HG03095 (cell line): ENCODE measurements around the gene CLASP1.
"Not testable (repeated sequence)": the region's sequence is repeated elsewhere in the genome, so short reads cannot be mapped to it uniquely, and the experiment has no call there.

Experiments
- ATAC-seq: cut with Tn5 transposase; IDR thresholded peaks from one replicate; pipeline ENCODE4 v1.9.1; 2021; ENCODE audit warnings: moderate library complexity; ENCODE audit not compliant: unreplicated experiment

The CLASP1 gene

DNA sequence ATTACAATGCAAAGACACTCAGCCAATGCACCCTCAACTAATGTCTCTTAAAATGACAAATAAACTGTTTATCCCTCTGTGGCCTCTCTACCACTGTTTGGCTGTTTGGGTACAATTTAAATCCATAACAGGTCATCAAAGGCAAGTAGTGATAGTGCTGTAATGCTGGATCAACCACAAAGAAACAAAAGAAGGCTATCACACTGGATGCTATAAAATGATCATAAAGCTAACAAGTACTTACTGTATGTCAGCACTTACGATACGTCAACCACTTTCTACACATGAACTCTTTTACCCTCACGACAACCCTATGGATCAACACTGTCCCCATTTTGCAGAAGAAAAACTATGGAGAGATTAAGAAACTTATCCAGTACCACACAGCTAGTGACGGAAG, 64.5 kb downstream of the CLASP1 start:
- no peak for ATAC-seq

DNA sequence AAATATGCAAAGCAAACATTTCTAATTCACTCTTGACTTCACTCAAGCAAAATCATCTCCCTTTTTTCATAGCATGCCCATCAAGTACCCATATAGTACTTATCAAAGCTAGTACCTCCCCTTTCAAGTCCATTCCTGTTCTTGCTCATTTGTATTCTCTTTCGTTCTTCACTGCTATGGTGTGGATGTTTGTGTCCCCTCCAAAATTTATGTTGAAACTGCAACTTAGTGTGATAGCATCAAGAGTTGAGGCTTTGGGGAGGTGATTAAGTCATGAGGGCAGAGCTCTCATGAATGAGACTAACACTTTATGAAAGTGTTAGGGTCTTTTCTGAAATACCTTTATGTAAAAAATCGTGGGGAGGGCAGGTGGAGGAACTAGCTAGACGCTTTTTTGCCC, 65.7 kb downstream of the CLASP1 start:
- ATAC-seq, result no peak

GRCh38 chr2:121582272-121582671, 67.0 kb downstream of the CLASP1 start:
- no peak for ATAC-seq

DNA sequence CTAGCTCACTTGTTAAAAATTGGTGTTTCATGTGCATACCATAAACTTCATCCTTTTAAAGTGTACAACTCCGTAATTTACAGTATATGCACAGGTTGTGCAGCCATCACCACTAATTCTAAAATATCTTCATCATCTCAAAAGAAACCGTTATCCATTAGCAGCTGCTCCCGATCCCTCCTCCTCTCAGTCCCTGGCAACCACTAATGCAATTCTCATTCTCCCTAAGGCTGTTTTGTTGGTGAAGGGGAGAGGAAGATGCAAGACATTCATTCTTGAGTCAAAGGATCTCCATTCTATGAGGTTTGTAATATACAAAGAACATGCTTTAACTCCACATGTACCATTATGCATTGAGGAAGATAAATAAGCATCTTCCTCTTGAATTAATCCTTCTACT, 70.0 kb downstream of the CLASP1 start:
- ATAC-seq, result no peak

GRCh38 chr2:121577381-121577780, 71.9 kb downstream of the CLASP1 start:
- ATAC-seq, result no peak

DNA sequence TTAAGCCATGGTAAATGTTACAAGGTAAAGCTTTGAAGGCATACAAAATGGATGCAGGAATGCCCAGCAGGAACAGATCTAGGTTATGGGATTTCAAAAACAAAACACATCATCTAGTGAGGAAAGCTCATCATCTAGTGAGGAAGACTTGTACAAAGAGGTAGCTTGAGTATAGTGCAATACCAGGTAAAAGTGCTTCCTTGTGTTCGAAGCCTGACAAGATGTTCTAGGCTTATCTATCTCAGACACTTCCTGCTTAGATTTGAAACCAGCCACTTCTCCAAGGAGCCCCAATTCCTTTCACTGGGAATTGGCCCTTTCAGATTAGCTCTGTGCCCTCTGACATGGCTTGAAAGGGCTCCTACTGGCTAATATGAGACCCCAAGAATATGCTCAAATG, 73.0 kb downstream of the CLASP1 start:
- ATAC-seq, result no peak

DNA sequence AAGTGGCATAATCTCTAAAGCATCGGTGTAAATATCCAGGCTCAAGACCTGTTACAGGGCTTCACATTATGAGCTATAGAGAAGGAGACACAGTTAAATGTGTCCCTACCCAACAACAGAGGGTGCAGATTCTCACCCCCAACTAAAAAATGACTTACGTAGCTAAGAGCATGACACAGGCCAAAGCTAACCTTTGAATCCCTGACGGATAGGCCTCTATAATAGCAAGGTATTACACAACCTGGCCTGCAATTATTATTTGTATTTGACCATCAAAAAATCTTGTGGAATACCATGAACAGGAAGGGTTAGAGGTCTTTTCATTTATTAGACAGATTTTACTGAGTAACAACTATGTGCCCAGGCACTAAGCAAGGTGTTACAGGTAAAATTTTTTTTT, 73.5 kb downstream of the CLASP1 start:
- no peak for ATAC-seq

DNA sequence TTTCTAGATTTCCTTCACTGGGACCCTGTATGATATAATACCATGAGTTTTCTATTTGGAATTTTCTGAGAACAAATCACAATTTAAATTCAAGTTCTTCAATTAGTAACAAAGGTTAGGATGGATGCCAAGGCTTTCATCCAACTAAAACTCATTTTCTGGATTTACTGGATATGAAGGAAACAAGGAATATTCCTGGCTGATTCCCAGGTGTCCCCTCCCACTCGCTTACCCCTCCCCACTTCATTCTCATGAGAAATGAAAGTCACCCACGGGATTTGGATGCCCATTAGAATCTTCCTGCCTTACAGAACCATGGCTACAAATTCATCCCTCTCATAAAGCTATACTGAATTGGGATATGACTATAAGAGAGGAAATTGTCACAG, 78.6 kb downstream of the CLASP1 start:
- no peak for ATAC-seq

DNA sequence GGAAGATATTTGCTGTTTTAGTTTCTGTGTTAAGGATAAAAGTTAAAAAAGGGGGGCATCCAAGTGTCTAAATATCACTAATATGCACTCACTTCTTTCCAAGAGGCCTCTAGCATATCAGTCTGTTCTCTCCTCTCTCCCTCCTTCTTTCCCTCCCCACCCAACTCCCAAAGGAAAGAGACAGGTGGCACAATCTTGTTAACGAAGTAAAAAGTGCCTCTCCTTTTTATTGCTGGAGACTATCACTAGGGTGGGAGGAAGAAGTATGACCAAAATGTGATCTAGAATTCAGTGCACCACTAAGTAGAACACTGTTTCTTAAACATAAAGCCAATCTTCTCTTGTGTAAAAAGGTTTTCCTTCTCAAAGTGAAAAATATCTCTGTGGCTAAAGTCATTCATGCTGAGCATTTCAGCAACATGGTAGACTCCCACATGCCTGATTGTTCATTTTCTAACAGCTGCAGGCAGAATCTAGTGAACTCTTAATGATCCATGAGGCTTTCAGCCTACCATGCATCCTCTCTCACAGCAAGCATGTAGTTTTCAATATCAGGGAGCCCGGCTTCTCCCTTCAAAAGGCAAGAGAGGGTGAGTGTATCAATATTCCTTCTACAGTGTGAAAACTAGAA, 79.1 kb downstream of the CLASP1 start:
- ATAC-seq, result no peak

DNA sequence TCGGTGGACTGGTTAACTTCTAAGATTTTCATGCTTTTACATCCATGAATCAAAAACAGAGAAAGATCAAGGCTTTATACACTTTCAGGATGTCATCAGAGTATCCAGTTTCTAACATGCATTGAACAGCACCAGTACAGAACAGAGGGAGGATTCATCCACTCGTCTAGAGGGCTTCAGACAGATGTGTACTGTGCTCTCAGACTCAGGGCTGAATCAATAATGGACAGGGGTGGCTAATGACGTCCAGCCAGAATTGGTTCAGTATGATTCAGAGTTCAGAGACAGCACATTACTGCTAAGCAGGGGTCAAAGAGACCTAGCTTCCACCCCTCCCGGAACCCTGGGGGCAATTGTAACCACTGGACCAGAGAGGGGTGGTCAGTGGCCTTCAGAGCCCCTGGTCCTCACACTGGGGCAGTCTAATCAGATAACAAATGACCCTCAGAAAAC, 81.3 kb downstream of the CLASP1 start:
- ATAC-seq, result no peak

DNA sequence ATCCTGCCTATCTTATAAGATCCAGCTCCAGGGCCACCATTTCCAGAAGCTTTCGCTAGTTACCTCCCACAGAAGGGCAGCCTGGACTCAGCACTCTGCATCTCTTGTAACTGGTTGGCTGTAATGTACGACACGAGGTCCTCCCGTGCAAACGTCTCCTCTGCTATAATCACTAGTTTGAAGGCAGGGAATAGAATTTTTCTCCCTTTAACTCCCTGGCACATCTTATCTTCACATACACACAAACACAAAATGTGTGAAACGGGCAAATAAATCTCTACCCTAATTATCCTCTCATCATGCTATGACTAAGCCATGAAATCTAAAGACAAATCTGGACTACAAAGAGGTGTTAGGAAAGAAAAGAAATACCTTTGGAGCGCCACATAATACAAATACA, 81.8 kb downstream of the CLASP1 start:
- ATAC-seq, result no peak

DNA sequence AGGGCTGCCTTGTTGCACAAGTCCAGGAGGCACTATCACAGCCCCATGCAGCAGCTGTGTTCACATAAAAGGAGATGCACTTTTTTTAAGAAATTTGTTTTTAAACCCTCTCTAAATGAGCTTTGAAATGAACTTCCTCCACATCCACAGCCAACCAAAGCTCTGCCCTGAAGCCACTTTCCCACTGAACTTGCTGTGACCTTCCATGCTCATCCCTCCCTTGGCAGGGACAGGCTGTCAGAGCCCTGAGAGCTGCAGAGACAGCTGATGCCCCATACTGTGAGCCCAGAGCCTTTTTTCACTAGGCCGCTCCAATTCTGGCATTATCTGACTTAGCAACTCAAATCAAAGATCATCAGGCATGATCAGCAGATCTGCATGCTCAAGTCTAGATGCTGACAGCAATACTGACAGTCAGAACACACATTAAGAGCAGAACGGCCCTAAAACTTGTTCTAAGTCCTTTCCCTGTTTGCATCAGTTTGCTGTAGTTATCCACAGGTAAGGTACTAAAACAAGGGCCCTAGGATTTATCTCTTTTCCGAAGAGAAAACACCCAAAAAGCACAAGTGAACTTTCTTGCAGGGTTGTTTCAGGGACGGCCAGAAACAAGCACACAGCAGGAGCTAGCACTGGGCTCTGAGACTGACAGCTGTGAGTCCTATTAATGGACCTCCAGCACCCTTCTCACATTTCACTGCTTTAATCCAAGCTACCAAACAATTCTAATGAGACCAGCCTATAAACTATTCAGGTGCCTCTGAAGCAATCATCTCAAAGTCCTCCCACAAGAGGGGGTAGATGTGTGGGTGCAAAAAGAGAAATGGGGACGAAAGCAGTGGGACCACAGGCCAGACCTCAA, 83.6 kb downstream of the CLASP1 start:
- no peak for ATAC-seq

DNA sequence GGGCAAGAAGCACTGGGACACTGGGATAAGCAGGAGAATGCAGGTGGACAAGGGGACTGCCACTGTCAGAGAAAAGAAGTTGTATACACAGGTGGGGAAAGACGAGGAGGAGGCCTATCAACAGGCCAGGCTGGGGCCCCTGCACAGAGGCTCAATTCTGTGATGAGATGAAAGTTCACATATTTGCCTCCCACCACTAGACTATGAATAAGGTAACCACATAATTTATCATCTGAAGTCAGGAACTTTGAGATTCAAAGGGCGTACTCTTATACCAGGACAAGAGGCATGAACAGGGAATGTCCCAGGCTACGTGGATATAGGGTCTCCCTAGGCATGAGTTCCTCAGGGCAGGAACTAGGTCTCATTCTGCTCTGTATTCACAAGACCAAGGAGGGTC, 84.4 kb downstream of the CLASP1 start:
- no peak for ATAC-seq

- ATAC-seq, result not testable (repeated sequence)
Measured at GRCh38 chr2:121563754-121564153, 85.5 kb downstream of the CLASP1 start.

DNA sequence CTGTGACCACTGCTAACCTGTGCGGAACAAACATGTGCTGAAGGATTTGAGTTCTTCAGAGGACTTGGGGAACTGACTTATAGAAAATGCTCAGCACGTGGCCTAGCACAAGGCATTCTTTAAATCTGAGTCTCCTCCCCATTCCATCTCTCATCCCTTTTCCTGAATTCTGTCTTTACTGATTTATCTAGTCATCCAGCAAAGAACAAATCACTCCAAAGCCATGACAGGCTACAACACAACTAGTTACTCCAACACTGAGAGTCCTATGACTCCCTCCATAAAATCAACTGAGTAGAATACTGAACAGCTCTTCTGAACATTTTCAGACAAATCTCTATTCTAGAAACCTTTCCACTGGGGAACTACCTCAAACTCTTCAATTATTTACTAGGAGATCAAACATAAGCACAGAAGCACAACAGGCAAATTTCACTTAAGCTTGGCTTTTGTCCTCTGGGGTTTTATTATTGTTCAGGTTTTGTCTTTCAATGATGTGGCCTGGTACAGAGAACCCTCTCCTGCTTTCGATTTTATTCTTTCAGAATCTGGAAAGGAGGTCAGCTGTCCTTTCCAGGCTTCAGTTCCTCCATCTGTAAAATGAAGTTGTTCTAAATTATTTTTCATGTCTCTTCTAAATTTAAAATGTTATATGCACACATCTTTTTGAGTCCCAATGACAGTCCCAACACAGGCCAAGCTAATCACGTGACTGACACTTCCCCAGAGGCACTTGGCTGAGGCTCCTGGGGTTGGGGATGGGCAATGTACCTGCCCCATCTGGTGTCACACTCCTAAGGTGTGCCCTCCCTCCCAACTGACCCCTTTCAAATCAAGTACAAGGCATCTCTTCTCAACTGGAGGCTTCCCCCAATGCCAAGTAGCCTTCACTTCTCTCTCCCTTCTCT, 86.7 kb downstream of the CLASP1 start:
- ATAC-seq, result no peak

GRCh38 chr2:121561617-121562268, 87.5 kb downstream of the CLASP1 start:
- no peak for ATAC-seq

DNA sequence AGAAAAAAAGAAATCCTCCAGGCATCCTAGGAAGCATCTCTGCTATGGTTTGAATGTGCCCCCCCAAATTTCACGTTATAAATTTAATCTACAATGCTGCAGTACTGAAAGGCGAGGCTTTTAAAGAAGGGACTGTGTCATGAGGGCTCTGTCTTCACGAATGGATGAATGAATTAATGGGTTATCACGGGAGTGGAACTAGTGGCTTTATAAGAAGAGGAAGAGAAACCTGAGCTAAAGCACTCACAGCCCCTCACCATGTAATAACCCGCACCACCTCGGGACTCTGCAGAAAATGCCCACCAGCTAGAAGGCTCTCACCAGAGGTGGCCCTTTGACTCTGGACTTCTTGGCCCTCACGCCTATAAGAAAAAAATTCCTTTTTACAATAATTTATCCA, 90.9 kb downstream of the CLASP1 start:
- no peak for ATAC-seq

GRCh38 chr2:121555008-121555407, 94.3 kb downstream of the CLASP1 start:
- ATAC-seq, result no peak

DNA sequence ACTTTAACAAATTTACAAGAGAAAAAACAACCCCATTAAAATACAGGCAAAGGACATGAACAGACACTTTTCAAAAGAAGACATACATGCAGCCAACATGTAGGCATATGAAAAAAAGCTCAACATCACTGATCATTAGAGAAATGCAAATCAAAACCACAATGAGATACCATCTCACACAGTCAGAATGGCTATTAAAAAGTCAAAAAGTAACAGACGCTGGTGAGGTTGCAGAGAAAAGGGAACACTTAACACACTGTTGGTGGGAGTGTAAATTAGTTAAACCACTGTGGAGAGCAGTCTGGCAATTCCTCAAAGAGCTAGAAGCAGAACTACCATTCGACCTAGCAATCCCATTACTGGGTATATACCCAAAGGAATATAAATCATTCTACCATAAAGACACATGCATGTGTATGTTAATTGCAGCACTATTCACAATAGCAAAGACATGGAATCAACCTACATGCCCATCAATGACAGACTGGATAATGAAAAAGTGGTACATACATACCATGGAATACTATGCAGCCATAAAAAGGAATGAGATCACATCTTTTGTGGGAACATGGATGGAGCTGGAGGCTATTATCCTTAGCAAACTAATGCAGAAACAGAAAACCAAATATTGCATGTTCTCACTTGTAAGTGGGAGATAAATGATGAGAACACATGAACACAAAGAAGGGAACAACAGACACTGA, 96.6 kb downstream of the CLASP1 start:
- peak; percentile 51 for ATAC-seq

- no peak for ATAC-seq
Measured at GRCh38 chr2:121550669-121551068, 98.6 kb downstream of the CLASP1 start.
